H1 (cell line): Measurements from ENCODE around the gene THTPA. TPM values are rescaled to one million over a fixed set of nuclear protein-coding genes. Genes with fewer than 3 reads are reported as not detected.
A peak's percentile ranks its signal among the peaks of the same experiment; 100 is the strongest.

Experiments
- ASH2L ChIP-seq: fragments of 200-600, 300-600 bp; sonication (generic); IDR thresholded peaks from one replicate; pipeline ENCODE4 v1.7.1; 2017; ENCODE audit warnings: low read length
- ATF3 ChIP-seq: IDR thresholded peaks from 2 replicates; pipeline ENCODE4 v1.6.1; 2011; ENCODE audit warnings: low read depth, mild to moderate bottlenecking, low read length; ENCODE audit not compliant: insufficient read depth
- CREB1 ChIP-seq: IDR thresholded peaks from 2 replicates; pipeline ENCODE4 v1.6.1; 2012; ENCODE audit warnings: inconsistent platforms
- NRF1 ChIP-seq: IDR thresholded peaks from 2 replicates; pipeline ENCODE4 v1.6.1; 2011; ENCODE audit warnings: mild to moderate bottlenecking, low read depth, low read length, improper control_type of control experiment
- PHF8 ChIP-seq: fragments of 200-600 bp; sonication (generic); conservative IDR thresholded peaks from 2 replicates; pipeline ENCODE4 v1.7.1; 2012; ENCODE audit warnings: low read depth, mild to moderate bottlenecking, inconsistent platforms, low read length, moderate library complexity
- POLR2AphosphoS5 ChIP-seq: IDR thresholded peaks from 2 replicates; pipeline ENCODE4 v1.6.1; 2011; ENCODE audit warnings: low read depth, low read length
- RAD21 ChIP-seq, 2 experiments: IDR thresholded peaks in 1 of 2; conservative IDR thresholded peaks in 1 of 2; 2 replicates each; pipeline ENCODE4 v1.6.1; 2011; ENCODE audit warnings: low read depth in 2 of 2, low read length in 2 of 2, improper control_type of control experiment in 1 of 2, inconsistent platforms in 1 of 2, mild to moderate bottlenecking in 1 of 2, moderate library complexity in 1 of 2
- RFX5 ChIP-seq: IDR thresholded peaks from 2 replicates; pipeline ENCODE4 v1.6.1; 2011; ENCODE audit warnings: low read depth, low read length, improper control_type of control experiment, borderline replicate concordance
- RXRA ChIP-seq: IDR thresholded peaks from 2 replicates; pipeline ENCODE4 v1.6.1; 2011; ENCODE audit warnings: low read depth, mild to moderate bottlenecking, low read length, moderate library complexity; ENCODE audit not compliant: insufficient read depth
- SAP30 ChIP-seq: fragments of 300-600 bp; sonication (generic); IDR thresholded peaks from 2 replicates; pipeline ENCODE4 v1.7.1; 2012; ENCODE audit warnings: low read length, moderate library complexity, mild to moderate bottlenecking, inconsistent platforms; ENCODE audit not compliant: insufficient read depth, insufficient replicate concordance
- SIN3A ChIP-seq, 2 experiments: IDR thresholded peaks in 1 of 2; conservative IDR thresholded peaks in 1 of 2; 2 replicates each; pipeline ENCODE4 v1.6.1; 2011 to 2012; ENCODE audit warnings: low read length in 2 of 2, improper control_type of control experiment in 1 of 2, low read depth in 1 of 2, mild to moderate bottlenecking in 1 of 2
- SP1 ChIP-seq: IDR thresholded peaks from 2 replicates; pipeline ENCODE4 v1.6.1; 2011; ENCODE audit warnings: low read depth, low read length
- SP4 ChIP-seq: IDR thresholded peaks from 2 replicates; pipeline ENCODE4 v1.6.1; 2012; ENCODE audit warnings: low read length, inconsistent platforms
- TAF7 ChIP-seq: optimal IDR thresholded peaks from 2 replicates; pipeline ENCODE3; 2011; ENCODE audit warnings: low read depth, mild to moderate bottlenecking, inconsistent platforms, low read length, moderate library complexity, borderline replicate concordance
- ZNF274 ChIP-seq: IDR thresholded peaks from 2 replicates; pipeline ENCODE4 v1.7.0; 2012; ENCODE audit warnings: low read length, borderline replicate concordance; ENCODE audit errors: extremely low read depth
- polyA plus RNA-seq, 7 experiments: library from polyadenylated mRNA; depleted of rRNA in 3 of 7; stranded (reverse) in 5 of 7; unstranded in 2 of 7; fragments of >200 nt in 5 of 7; fragments of 200-250 nt in 2 of 7; gene quantifications; 1 replicate in 5 of 7; 2 replicates in 1 of 7; 4 replicates in 1 of 7; pipeline versions ENCODE4 v1.2.1 to v1.2.3, GENCODE V29; 2011 to 2013; ENCODE audit warnings: missing spikeins in 2 of 7, mixed read lengths in 2 of 7
- total RNA-seq: library from RNA; stranded (reverse); fragmentation: NEBNext Ultra II Directional; extraction: Animal tissue kit (Norgen Biotek cat#: 25700); gene quantifications from 2 replicates; pipeline ENCODE4 v1.2.1, GENCODE V29; 2021

The THTPA gene
- total and polyA plus RNA-seq, 2 of the 8 experiments (the other 6 are each of a cell fraction or from before 2014, with no cell fraction given), result 16.6 to 19.0 TPM

DNA sequence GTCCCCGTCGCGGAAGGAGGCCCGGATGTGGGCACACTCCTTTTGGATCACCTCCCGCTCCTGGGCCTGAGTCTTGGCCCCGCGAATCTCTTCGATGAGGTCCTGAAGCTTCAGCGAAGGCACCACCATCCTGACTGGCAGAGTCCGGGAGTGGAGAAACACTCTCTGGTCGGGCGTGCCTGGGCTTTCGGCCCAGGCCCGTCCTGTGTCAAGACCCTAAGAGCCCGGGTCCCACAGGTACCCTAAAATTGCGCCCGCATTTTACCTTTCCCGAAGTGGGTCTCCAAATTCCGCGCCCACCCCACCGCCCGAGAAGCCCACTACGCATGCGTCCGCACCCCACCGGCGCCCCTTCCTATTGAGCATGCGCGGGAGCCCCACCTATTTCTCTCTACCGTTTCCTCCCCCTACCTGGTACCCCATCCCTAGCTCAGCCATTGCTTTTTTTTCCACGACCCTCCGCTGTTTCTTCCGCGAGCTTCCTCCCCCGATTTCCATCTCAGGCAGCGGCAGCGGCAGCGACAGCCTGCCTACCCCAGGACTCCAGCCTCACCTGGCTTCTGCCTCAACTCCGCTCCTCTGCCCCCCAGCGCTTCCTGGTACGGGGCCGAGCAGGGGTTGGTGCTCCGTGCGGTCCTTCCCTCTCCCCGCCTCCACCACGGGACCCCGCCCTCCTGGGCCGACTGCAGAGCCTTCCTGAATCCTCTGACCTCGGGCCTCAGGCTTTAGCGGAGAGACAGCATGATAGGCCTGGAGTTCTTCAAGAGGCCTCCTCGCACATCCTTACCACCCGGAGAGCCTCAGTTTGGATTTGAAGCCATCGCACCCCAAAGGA lies 11.3 kb downstream of the THTPA start, which contains the start of gene AP1G2 (continued):
- peak; percentile 57 for TF ChIP-seq PHF8
- no peak for TF ChIP-seq SP1
- peak; percentile 53 for TF ChIP-seq POLR2AphosphoS5
- TF ChIP-seq NRF1, result peak; percentile 91
- TF ChIP-seq TAF7, result peak; percentile 9
- 0 out of 4 replicates have a peak, but pooled peaks of 1 of the 2 experiments have one; percentile 44 for TF ChIP-seq SIN3A (conservative IDR thresholded peaks at IDR 0.05 in 1 of 2, IDR thresholded peaks at IDR 0.05 in 1 of 2; ENCODE audit: low read depth in 1 of 2, low read length in 2 of 2)
- no peak for TF ChIP-seq SP4
- TF ChIP-seq ZNF274, result no peak
- TF ChIP-seq RFX5, result no peak
- no peak for TF ChIP-seq CREB1
- TF ChIP-seq RAD21 (IDR thresholded peaks at IDR 0.05 in 1 of 2, conservative IDR thresholded peaks at IDR 0.05 in 1 of 2; ENCODE audit: low read depth in 2 of 2, low read length in 2 of 2), result no peak
- TF ChIP-seq SAP30, result peak; percentile 72
- peak; percentile 48 for TF ChIP-seq ASH2L
- no peak for TF ChIP-seq RXRA
- TF ChIP-seq ATF3, result no peak
